GM23248 (cell line): ENCODE measurements around the gene MNDA.

Experiments
- EZH2 ChIP-seq: fragments of 200-600 bp; sonication (generic); IDR thresholded peaks from 2 replicates; pipeline ENCODE4 v1.6.1; 2018; ENCODE audit warnings: antibody characterized with exemption, mild to moderate bottlenecking; ENCODE audit not compliant: insufficient read depth, poor library complexity, severe bottlenecking
- EZH2phosphoT487 ChIP-seq: fragments of 200-600 bp; sonication (generic); IDR thresholded peaks from 2 replicates; pipeline ENCODE4 v1.6.1; 2018; ENCODE audit warnings: antibody characterized with exemption, moderate library complexity, mild to moderate bottlenecking, low read depth; ENCODE audit not compliant: insufficient read depth

DNA sequence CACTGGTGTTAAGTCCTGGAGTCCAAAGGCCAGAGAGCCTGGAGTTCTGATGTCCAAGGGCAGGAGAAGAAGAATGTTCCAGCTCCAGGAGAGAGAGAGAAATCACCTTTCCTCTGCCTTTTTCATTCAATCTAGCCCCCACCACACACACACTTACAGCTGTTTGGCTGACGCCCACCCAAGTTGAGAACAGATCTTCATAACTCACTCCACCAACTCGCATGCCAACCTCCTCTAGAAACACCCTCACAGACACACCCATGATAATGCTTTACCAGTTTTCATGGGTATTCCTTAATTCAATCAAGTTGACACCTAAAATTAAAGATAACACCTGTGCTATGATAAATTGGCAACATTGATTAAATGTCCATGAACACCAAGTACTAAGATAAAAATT lies 42.0 kb downstream of the MNDA start:
- no peak for TF ChIP-seq EZH2
- no peak for TF ChIP-seq EZH2phosphoT487
